Activated naive CD4-positive, alpha-beta T cell treated with anti-CD3 and anti-CD28 coated beads, Interleukin-2, amount 10 ng/mL, durations not matched to agents 7 days and 5 days (primary cell): ENCODE data around the gene AOC2.

Source experiments
- CTCF ChIA-PET: fragments of 350-600 bp; sonication (Branson Sonifier 250); formaldehyde crosslinking; loops from one replicate; lab custom pipeline; 2021; ENCODE audit warnings: antibody characterized with exemption; lab: Charles Lee
- DNase-seq: peaks from one replicate; pipeline ENCODE4 v3.0.0-alpha.2; 2020
- H3K27ac Mint-ChIP-seq: one replicate; pipeline ENCODE4 v1.8.0; 2021; ENCODE audit warnings: mild to moderate bottlenecking, moderate library complexity, mixed read lengths
- H3K27me3 Mint-ChIP-seq: one replicate; pipeline ENCODE4 v1.8.0; 2021; ENCODE audit warnings: mild to moderate bottlenecking, mixed read lengths
- H3K36me3 Mint-ChIP-seq: one replicate; pipeline ENCODE4 v1.8.0; 2021; ENCODE audit warnings: mixed read lengths
- H3K4me1 Mint-ChIP-seq: one replicate; pipeline ENCODE4 v1.8.0; 2021; ENCODE audit warnings: mixed read lengths
- H3K4me3 Mint-ChIP-seq: one replicate; pipeline ENCODE4 v1.8.0; 2021; ENCODE audit warnings: mild to moderate bottlenecking, moderate library complexity, mixed read lengths
- H3K9me3 Mint-ChIP-seq: one replicate; pipeline ENCODE4 v1.8.0; 2021; ENCODE audit warnings: mixed read lengths

Gene AOC2, protein sequence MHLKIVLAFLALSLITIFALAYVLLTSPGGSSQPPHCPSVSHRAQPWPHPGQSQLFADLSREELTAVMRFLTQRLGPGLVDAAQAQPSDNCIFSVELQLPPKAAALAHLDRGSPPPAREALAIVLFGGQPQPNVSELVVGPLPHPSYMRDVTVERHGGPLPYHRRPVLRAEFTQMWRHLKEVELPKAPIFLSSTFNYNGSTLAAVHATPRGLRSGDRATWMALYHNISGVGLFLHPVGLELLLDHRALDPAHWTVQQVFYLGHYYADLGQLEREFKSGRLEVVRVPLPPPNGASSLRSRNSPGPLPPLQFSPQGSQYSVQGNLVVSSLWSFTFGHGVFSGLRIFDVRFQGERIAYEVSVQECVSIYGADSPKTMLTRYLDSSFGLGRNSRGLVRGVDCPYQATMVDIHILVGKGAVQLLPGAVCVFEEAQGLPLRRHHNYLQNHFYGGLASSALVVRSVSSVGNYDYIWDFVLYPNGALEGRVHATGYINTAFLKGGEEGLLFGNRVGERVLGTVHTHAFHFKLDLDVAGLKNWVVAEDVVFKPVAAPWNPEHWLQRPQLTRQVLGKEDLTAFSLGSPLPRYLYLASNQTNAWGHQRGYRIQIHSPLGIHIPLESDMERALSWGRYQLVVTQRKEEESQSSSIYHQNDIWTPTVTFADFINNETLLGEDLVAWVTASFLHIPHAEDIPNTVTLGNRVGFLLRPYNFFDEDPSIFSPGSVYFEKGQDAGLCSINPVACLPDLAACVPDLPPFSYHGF

DNA sequence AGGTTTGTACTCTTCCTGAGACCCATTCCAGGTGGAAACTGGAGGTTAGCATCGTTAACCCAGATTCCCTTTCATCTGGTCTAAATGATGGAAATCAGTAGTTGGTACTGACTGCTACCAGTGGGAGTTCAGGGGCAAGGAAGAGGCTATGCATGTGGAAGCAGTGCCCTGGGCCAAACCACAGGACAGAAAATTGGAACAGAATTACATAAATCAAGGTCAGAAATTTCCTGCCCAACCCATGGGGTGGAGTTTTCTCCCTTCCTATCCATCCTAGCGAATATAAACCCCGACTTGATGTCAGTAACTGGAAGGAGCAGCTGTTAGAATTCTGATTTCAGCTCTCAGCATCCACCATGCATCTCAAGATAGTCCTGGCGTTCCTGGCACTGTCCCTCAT, at the start of gene AOC2:
TSS of gene AOC2 (plus strand) at position 310 of the 400 bp plus-strand sequence. CDS start at position 357, 47 bp downstream.
- no peak for DNase-seq
- Mint-ChIP-seq H3K36me3 (peaks cover 44% of the 10 kb centered on the region), H3K4me3 (no peak within 1 kb of the TSS), H3K9me3 (no peaks in the 10 kb centered on the region), H3K4me1 (peaks cover 2% of the 10 kb centered on the region), H3K27ac (no peak within 1 kb of the TSS), H3K27me3 (no peaks in the 10 kb centered on the region)
- CTCF ChIA-PET: interaction anchor here (0.9 to 1.7 kb wide), 2 partner anchors 10 to 20 kb away, joined by 3 to 4 read pairs; partner anchors contain the start of gene BECN1

GRCh38 chr17:42795061-42795460, 49.3 kb upstream of the AOC2 start:
- CTCF ChIA-PET: interaction anchor here (1.1 kb wide), 1 partner anchor 32 kb away, joined by 3 read pairs; no protein-coding TSS in a partner anchor
- Mint-ChIP-seq H3K4me1 (peaks cover 27% of the 10 kb centered on the region), H3K36me3 (peaks cover 8% of the 10 kb centered on the region), H3K27me3 (peaks cover 18% of the 10 kb centered on the region), H3K27ac (no peak overlapping the region), H3K9me3 (no peaks in the 10 kb centered on the region), H3K4me3 (no peak overlapping the region)
- no peak for DNase-seq

GRCh38 chr17:42795465-42795864, 48.9 kb upstream of the AOC2 start:
- peaks cover 17% of the 10 kb centered on the region for H3K27me3 Mint-ChIP-seq
- no peaks in the 10 kb centered on the region for H3K9me3 Mint-ChIP-seq
- peaks cover 8% of the 10 kb centered on the region for H3K36me3 Mint-ChIP-seq
- peak overlapping the region; percentile 18 for H3K4me3 Mint-ChIP-seq
- H3K4me1 Mint-ChIP-seq: peaks cover 27% of the 10 kb centered on the region
- CTCF ChIA-PET: interaction anchor here (1.1 kb wide), 1 partner anchor 32 kb away, joined by 3 read pairs; no protein-coding TSS in a partner anchor
- H3K27ac Mint-ChIP-seq: no peak overlapping the region
- DNase-seq: no peak

DNA sequence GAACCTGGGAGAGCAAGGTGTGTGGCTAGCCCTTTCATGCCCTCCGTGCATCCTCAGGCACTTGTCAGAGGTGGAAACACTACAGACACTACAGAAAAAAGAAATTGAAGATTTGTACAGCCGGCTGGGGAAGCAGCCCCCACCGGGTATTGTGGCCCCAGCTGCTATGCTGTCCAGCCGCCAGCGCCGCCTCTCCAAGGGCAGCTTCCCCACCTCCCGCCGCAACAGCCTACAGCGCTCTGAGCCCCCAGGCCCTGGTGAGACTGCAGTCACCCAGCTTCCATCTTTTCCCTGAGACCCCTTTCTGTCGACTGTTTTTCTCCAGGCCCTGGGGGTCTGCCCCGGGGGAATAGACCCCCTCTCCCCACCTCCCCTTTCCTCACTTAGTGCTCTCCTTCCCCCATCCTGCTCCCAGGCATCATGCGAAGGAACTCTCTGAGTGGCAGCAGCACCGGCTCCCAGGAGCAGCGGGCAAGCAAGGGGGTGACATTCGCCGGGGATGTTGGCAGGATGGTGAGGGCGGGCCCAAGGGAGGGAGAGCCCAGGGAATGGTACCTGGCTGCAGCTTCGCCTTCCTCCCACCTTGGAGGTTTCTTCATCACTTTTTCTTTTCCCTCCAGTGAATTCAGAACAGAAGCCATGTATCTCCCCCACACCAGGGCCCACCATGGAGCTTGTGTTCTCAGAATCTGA, 48.2 kb upstream of the AOC2 start:
- CTCF ChIA-PET: no interaction called here
- Mint-ChIP-seq H3K9me3 (no peaks in the 10 kb centered on the region), H3K27ac (no peak overlapping the region), H3K4me3 (no peak overlapping the region), H3K27me3 (peaks cover 11% of the 10 kb centered on the region), H3K4me1 (peaks cover 27% of the 10 kb centered on the region), H3K36me3 (peaks cover 8% of the 10 kb centered on the region)
- no peak for DNase-seq

DNA sequence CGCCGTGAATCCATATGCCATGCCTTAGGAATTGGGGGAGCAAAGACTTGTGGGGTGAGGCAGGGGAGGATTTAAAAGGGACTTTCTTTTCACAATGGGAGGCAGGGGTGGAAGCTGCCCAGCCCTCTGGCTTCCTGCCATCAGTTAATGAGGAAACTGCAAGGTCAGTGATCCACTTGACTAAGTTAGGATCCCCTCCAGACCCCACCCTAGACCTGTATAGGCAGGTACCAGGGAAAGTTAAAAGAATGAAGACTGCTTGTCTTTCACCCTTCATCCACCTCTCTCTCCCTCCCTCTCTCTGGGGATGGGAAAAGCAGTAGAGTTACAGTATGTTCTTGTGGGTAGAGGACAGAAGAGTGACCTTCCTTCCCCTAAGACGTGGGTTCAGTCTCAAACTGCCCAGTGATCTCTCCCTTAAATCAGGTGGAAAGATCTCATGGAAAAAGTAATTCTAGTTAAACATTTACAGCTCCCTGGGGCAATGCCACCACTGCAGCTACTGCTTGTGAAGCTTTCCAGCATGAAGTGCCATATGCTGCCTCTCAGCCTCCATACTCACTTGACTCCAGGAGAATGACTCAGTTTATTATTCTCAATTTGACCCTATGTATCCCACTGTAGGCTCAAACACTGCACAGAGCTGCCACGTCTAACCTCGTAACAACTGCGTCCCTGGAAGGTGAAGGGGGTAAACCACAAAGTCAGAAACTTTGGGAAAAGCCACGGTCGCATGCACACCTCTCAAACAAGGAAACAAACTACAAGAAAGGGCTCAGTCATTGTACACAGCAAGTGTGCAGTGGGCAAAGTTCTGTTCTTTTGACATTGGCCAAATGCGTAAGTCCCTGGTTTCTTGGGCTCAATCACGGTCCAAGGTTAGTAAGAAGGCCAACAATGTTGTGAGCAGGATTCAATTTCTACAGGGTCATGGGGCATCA, 47.0 kb upstream of the AOC2 start:
- peaks cover 27% of the 10 kb centered on the region for H3K4me1 Mint-ChIP-seq
- H3K27me3 Mint-ChIP-seq: peaks cover 11% of the 10 kb centered on the region
- no peak for DNase-seq
- no peak overlapping the region for H3K27ac Mint-ChIP-seq
- CTCF ChIA-PET: interaction anchor here (0.6 to 1.5 kb wide), 3 partner anchors 75 to 189 kb away, joined by 3 read pairs; no protein-coding TSS in a partner anchor
- no peaks in the 10 kb centered on the region for H3K9me3 Mint-ChIP-seq
- H3K36me3 Mint-ChIP-seq: peaks cover 8% of the 10 kb centered on the region
- peak overlapping the region; percentile 93 for H3K4me3 Mint-ChIP-seq

DNA sequence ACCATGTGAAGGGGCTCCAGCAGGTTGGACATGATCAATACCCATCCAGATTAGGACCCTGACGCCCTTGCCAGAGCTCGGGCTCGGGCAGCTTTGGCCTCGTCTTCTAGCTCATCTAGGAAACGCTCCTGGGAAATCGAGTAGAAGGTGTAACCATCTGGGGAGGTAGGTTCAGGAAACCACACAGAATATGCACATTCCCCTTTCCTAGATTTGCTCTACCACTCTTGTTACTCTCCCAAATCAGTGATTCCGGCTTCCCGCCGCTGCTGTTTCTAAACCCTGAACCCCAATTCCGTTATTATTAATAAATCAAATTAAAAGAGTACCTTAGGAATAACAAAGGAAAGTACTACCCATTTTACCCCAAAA, 46.4 kb upstream of the AOC2 start:
- CTCF ChIA-PET: interaction anchor here (0.6 to 1.5 kb wide), 3 partner anchors 75 to 190 kb away, joined by 3 read pairs; no protein-coding TSS in a partner anchor
- peaks cover 8% of the 10 kb centered on the region for H3K36me3 Mint-ChIP-seq
- no peak for DNase-seq
- H3K9me3 Mint-ChIP-seq: no peaks in the 10 kb centered on the region
- H3K27ac Mint-ChIP-seq: no peak overlapping the region
- H3K27me3 Mint-ChIP-seq: peaks cover 15% of the 10 kb centered on the region
- H3K4me3 Mint-ChIP-seq: peak overlapping the region; percentile 93
- peaks cover 27% of the 10 kb centered on the region for H3K4me1 Mint-ChIP-seq

DNA sequence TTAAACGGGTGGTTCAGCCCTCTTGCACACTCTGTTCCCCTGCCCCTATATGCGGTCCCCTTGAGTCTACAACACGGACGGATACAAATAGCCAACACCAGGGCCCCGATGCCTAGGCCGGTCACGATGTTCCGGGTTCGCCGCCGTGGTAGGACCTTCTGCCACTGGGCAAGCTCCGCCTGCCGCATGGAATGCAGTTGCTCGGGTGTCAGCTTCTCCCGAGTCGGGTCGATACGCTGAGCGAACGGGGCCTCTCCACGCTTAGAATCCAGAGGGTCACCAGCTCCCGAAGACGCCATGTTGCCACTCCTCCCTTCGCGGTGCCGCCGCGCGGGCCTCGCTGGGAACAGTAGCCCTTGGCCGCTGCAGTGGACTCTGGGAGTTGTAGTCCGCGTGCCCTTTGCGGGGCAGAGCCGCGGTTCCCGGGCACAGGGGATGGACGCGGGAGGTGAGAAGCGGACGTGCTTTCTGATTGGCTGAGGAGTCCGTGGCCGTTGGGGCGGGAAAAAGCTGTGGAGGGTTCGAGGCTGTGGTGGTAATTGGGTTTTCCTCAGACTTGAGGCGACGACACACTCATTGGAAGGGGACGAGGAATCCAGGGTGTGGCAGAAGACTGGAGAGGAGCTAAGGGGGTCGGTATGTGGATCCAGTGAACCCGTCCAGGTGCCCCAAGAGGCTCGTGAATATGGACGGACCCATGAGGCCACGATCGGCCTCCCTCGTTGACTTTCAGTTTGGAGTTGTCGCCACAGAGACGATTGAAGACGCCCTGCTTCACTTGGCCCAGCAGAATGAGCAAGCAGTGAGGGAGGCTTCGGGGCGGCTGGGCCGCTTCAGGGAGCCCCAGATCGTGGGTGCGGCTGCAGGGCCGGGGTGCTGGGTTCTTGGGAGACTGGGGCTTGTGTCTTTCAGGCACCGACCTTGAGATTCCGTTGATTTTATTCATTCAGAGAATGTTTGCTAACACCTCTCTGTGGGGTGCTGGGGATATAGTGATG, 45.7 kb upstream of the AOC2 start, which contains the start of the genes CNTD1 and COA3:
TSS of gene CNTD1 (plus strand) at position 479 of the 998 bp plus-strand sequence. CDS start at position 686, 207 bp downstream.
TSS of gene COA3 (minus strand) at position 322 of the 998 bp plus-strand sequence. CDS start at position 299, 23 bp downstream.
- peaks cover 15% of the 10 kb centered on the region for H3K27me3 Mint-ChIP-seq

DNA sequence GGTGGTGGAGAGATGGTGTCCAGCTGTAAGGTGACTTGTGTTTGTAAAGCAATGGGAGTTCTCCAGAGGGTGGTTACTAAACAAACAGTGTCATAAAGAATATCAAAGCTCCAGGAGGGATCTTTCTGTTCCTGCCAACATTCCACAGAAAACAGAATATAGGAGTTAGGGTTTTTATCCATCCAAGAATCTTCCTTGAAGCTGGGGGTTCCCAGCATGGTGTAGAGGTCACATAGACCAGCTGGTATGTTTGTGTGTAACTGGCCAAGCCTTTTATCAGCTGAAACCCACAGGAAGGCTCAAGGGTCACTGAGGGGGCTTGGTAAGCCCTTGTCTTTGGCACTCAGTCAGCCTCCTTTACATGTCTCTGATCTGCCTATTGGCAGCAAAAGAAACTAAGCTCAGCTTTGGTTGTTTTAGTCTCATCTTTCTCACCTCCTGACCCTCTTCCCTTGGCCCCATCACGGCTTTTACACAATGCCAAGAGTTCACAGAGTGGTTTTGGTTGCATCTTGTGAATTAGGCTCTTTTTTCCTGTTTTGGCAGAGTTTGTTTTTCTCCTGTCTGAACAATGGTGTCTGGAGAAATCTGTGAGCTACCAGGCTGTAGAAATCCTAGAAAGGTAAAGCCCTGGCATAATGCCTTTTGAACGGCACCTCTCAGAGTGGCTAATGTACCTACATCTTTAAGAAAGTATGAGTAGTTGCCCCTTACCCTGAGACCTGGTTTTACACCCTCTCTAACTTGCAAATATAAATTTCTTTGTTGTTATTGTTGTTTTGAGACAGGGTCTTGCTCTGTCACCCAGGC, 41.1 kb upstream of the AOC2 start:
- Mint-ChIP-seq H3K27ac (no peak overlapping the region), H3K27me3 (peaks cover 15% of the 10 kb centered on the region), H3K9me3 (no peaks in the 10 kb centered on the region), H3K36me3 (no peaks in the 10 kb centered on the region), H3K4me3 (no peak overlapping the region), H3K4me1 (peaks cover 7% of the 10 kb centered on the region)
- DNase-seq: no peak
- CTCF ChIA-PET: interaction anchor here (0.8 to 1.3 kb wide), 2 partner anchors 17 to 21 kb away, joined by 3 to 4 read pairs; partner anchors contain the start of gene BECN1

More for the DNA sequence above, 45.7 kb upstream of the AOC2 start, which contains the start of the genes CNTD1 and COA3:
- peaks cover 8% of the 10 kb centered on the region for H3K36me3 Mint-ChIP-seq
- CTCF ChIA-PET: interaction anchor here (1.5 kb wide), 1 partner anchor 76 kb away, joined by 3 read pairs; no protein-coding TSS in a partner anchor
- H3K9me3 Mint-ChIP-seq: no peaks in the 10 kb centered on the region
- H3K27ac Mint-ChIP-seq: peak within 1 kb of the TSS; percentile 70
- peak within 1 kb of the TSS; percentile 93 for H3K4me3 Mint-ChIP-seq
- peaks cover 27% of the 10 kb centered on the region for H3K4me1 Mint-ChIP-seq
- peak; percentile 90 for DNase-seq

- no peaks in the 10 kb centered on the region for H3K9me3 Mint-ChIP-seq
- no peaks in the 10 kb centered on the region for H3K4me1 Mint-ChIP-seq
- H3K27me3 Mint-ChIP-seq: peaks cover 7% of the 10 kb centered on the region
- H3K36me3 Mint-ChIP-seq: peaks cover 5% of the 10 kb centered on the region
- DNase-seq: no peak
- no peak overlapping the region for H3K27ac Mint-ChIP-seq
- no peak overlapping the region for H3K4me3 Mint-ChIP-seq
- CTCF ChIA-PET: no interaction called here
Observed at GRCh38 chr17:42804918-42805367, 39.4 kb upstream of the AOC2 start.

DNA sequence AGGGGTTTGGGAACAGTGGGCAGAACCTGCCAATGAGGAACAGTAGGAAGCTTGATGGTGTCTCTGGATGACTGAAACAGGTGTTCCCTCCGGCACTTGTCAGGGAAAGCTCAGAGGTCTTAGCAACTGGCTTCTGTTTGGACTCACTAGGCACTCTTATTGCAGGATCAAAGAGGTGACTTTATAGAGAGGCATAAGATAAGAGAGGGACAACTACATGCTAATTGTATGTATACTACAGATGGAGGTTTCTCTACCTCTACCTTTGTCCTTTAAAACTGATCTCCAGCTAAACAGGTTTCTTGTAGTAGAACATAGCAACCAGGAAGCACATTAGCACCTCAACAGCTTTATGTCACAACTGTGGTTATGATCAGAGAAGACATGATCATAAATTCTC, 38.1 kb upstream of the AOC2 start:
- CTCF ChIA-PET: no interaction called here
- Mint-ChIP-seq H3K4me1 (no peaks in the 10 kb centered on the region), H3K4me3 (no peak overlapping the region), H3K36me3 (peaks cover 14% of the 10 kb centered on the region), H3K27ac (no peak overlapping the region), H3K9me3 (no peaks in the 10 kb centered on the region), H3K27me3 (peaks cover 4% of the 10 kb centered on the region)
- no peak for DNase-seq

DNA sequence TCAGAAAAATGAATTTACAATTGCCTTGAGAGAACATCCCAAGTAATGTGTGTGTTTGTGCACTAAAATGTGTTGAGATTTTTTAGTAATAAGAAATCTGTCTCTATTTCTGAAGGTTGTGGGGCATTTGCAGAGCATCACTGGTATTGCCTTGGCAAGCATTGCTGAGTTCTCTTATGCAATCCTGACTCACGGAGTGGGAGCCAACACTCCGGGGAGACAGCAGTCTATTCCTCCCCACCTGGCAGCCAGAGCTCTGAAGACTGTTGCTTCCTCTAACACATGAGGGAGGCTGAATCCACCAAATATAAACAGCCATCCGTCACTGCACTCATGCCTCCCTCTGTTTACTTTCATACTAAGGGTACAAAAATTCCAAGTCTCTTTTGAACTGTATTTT, 35.1 kb upstream of the AOC2 start:
- no peaks in the 10 kb centered on the region for H3K4me1 Mint-ChIP-seq
- no peak for DNase-seq
- peaks cover 28% of the 10 kb centered on the region for H3K36me3 Mint-ChIP-seq
- H3K4me3 Mint-ChIP-seq: no peak overlapping the region
- H3K27ac Mint-ChIP-seq: no peak overlapping the region
- CTCF ChIA-PET: interaction anchor here (2.0 kb wide), 1 partner anchor 11 kb away, joined by 10 read pairs; no protein-coding TSS in a partner anchor
- H3K27me3 Mint-ChIP-seq: no peaks in the 10 kb centered on the region
- no peaks in the 10 kb centered on the region for H3K9me3 Mint-ChIP-seq
